ENCODE measurements around the gene PSME3IP1.
A peak's percentile ranks its signal among the peaks of the same experiment; 100 is the strongest.

PSME3IP1 gene

GRCh38 chr16:57143149-57143921, 42.5 kb downstream of the PSME3IP1 start:
- no peak for DNase-seq

GRCh38 chr16:57141822-57142631, 43.8 kb downstream of the PSME3IP1 start:
- DNase-seq = peak in 1 of 2 donors; percentile 66

DNA sequence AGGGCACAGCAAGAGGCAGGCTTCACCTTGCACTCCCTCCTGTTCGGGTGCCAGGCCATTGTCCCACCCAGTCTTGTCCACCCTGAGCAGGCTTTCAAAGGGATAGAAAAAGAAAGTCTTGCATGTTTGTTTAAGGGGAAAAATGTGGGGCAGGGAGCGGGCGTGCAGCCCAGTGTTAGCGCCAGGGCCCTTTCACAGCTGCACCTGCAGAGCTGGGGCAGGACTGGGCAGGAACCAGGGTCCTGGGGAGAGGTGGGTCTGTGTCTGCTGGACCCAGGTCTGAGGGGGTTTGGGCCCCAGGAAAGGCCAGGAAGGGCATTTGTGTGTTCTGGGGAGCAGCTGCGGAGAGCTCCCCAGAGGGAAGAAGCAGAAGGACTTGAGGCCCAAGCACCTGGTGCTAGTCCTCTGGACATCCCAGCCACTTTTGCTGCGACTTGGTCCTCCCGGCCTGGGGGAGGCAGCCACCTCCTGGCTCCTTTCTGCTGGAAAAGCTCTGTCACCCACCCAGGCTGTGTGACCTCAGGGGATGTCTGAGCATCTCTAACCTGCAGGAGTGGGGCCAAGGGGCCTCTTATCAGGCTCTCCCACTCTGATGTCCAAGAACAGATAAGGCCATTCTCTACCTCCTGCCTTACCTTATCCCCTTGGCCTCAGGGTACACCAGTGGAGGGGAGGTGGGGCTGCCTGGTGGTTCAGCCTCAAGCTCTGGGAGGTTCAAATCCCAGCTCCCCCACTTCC, 44.7 kb downstream of the PSME3IP1 start:
- no peak for DNase-seq

DNA sequence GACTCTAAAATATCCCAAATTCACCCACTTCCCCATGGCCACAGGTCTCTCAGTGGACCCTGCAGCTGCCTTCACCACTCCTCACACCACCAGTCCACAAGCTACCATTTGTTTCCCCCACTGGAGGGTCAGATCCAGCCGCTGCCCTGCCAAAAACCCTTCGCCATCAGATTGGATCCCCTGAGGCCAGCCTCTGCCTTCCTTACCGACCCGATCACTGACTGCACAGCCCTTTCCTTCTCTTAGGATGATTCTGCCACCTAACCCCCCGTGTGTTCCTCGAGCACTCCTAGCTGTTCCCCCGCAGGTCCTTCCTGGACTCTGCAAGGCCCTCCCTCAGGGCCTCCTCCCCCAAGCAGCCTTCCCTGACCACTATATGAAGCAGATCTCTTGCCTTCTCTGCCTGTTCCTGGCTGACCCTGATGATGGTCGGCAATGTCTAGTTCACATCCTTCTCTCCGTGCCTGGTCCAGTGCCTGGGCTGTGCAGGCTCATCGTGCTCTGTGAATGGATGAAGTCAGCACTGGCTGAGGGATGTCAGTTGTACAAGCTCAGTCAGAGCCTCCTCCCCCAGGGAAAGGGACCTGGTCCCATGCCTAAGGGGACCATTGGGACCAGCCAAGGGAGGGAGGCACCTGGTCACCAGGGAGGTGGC, 47.4 kb downstream of the PSME3IP1 start:
- no peak for DNase-seq

GRCh38 chr16:57137566-57138273, 48.1 kb downstream of the PSME3IP1 start:
- DNase-seq = no peak

GRCh38 chr16:57137043-57137442, 48.8 kb downstream of the PSME3IP1 start:
- no peak for DNase-seq

GRCh38 chr16:57134982-57135381, 50.9 kb downstream of the PSME3IP1 start:
- no peak for DNase-seq

GRCh38 chr16:57133886-57134285, 52.0 kb downstream of the PSME3IP1 start:
- DNase-seq = no peak

DNA sequence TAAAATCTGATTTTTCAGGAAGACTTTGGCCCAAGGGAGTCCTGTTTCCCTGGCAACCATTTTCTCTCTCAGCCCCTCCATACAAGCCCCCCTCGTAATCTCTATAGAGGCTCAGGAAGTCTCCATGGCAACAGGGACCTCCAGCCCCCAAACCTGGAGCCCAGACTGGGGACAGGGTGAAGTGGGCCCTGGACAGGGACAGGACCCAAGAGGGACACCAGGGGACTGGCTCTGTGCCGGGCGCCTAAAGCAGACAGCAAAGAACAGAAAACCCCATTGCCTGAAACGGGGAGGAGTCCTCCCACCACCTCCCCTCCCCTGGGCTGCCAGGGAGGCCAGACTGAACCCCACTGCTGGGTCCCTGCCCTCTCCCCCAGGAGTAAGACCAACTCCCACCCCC, 52.8 kb downstream of the PSME3IP1 start:
- DNase-seq = no peak

DNA sequence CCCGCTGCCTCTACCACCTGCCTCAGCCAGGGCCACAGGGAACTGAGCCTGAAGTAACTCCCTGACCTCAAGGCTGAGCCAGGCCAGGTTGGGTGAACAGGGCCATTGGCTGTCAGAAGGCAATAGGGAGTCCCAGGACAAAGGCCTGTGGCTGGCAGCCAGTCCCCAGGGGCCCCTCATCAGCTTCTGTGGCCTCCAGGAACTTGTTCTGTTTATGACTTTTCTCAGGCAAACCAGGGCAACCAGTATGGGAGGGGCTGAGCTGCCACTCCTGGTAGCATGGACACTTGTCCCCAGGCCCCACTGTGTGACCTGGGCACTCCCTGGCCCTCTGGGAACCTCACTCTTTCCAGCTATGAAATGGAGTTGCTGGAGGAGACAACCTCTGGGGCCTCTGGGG, 53.4 kb downstream of the PSME3IP1 start:
- DNase-seq = no peak

GRCh38 chr16:57131351-57131970, 54.4 kb downstream of the PSME3IP1 start:
- no peak for DNase-seq

DNA sequence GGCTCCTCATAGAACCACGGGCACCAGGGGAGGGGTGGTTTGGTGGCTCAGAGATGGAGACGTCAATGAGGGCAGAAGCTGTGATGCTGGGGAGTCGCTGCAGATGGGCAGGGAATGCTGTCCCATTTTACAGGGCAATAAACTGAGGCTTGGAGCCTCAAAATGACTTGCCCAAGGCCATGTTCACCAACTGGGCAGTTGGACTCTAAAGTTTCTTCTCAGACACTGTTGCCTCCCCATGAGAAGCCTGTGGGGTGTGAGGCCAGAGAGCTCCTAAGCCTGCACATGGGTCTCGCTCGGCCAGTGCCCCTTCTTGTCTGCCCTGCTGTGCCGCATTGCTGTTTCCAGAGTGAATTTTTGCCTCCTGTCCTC, 54.9 kb downstream of the PSME3IP1 start:
- DNase-seq = no peak

- DNase-seq = no peak
These were observed 57.0 kb downstream of the PSME3IP1 start for GRCh38 chr16:57128771-57129389.

- DNase-seq = no peak
These were observed 58.0 kb downstream of the PSME3IP1 start for GRCh38 chr16:57127836-57128235.

DNA sequence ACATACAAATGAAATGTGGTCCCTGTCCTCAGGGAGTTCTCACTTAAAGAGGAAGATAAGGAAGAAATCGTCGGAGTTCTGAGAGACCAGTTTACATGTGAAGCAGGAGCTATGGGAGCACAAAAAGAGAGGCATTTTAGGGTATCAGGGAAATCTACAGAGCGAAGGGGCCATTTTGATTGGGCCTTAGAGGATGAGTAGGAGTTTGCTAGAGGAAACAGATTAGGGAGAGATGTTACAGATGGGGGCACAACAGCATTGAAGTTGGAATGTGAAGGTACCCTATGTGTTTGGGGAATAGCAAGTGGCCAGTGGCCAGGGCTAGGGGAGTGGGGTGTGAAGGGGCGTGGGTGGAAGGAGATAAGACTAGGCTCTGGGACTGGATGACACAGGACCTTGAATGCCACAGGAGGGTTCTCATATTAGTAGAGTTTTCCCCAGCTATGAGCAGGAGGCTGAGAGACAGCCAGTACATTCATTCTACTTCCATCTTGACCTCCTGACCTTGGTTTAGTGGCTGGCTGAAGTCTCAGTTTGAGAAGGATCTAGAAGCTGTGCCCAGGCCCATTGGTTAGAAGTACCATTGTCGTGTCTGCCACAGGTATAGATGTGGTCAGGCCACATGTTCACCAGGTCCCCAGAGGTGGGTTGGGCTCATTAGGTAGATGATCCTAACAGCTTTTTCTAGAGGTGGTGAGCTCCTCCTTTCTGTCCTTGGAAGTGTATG, 58.6 kb downstream of the PSME3IP1 start:
- DNase-seq = no peak

DNA sequence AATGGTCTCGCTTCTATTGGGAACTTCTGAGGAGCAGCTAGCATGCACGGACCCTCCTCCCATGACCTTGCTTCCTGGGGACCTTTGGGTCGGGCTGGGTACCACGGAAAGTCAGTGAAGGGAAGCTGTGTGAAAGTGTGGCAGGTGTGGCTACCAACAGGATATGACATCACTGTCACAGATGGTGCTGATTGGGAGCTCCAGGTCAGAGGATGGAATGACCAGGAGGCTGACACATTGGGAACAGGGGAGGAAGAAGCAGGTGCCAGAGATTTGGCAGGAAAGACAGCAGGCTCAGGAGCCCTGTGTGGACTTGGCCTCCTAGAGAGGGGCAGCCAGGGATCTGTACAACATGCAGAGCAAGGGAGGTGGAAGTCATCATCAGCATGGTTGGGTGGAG, 59.4 kb downstream of the PSME3IP1 start:
- DNase-seq = no peak

- no peak for DNase-seq
These were observed 59.9 kb downstream of the PSME3IP1 start for GRCh38 chr16:57125969-57126368.

DNA sequence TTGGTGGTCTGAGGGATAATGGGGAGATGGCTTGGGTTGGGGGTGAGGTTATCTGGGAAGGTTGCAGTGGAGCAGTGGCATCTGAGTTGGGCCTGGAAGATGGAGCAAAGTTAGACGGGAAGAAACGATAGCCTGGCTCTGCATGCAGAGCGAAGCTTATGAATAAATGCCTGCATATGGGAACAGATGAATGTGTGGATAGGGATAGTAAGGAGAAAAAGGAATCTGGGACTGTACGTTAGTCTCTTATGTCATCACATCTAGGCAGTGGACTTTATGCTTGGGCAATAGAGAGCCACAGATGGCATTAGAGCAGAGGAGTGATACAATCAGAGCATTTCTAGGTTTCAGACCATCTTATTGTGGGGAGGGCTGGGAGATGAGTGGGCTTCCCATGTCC, 60.5 kb downstream of the PSME3IP1 start:
- DNase-seq = no peak

DNA sequence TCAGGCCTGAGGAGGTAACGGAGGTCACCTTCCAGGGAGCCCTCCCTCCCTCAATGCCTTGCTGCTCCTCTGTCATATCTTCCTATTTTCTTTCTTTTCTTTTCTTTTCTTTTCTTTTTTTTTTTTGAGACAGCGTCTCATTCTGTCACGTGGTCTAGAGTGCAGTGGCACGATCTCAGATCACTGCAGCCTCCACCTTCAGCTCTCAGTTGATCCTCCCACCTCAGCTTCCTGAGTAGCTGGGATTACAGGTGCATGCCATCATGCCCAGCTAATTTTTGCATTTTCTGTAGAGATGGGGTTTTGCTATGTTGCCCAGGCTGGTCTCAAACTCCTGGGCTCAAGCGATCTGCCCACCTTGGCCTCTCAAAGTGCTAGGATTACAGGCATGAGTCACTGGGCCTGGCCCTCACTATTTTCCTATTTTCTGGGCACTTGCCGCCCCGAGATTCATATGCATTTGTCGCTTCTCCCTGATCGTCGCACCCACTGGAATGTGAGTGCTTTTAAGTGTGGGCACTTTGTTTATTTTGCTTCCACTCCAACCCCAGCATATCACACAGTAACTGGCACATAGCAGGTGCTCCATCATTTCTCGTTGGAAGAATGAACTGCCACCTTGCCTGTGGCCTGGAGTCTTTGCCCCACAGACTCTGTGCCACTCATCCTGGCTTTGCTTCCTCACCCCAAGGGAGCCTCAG, 61.7 kb downstream of the PSME3IP1 start:
- no peak for DNase-seq
